DND-41 (cell line): ENCODE results near the gene MRAS.
"Not testable (repeated sequence)": the region's sequence is repeated elsewhere in the genome, so short reads cannot be mapped to it uniquely, and the experiment has no call there.

Source experiments
- ATAC-seq: fragments of 200-7000 bp; cut with Tn5 transposase; 3 replicates; pipeline ENCODE4 v1.9.1; 2021; ENCODE audit warnings: low read depth; ENCODE audit not compliant: insufficient read depth
- DNase-seq: peaks from one replicate; pipeline ENCODE4 v3.0.0-alpha.2; 2020
- H2AFZ ChIP-seq: 2 replicates; pipeline ENCODE4 v1.6.0; 2012; ENCODE audit warnings: low read depth, low read length
- H3K27ac ChIP-seq: 2 replicates; pipeline ENCODE4 v1.5.1; 2012; ENCODE audit warnings: low read length, inconsistent platforms
- H3K27me3 ChIP-seq: fragments of 200-600 bp; sonication (generic); 2 replicates; pipeline ENCODE4 v1.6.0; 2012; ENCODE audit warnings: low read length, mild to moderate bottlenecking, inconsistent platforms; ENCODE audit not compliant: insufficient read depth, poor library complexity
- H3K36me3 ChIP-seq: 2 replicates; pipeline ENCODE4 v1.5.1; 2012; ENCODE audit warnings: low read length, inconsistent platforms; ENCODE audit not compliant: insufficient read depth
- H3K4me1 ChIP-seq: 2 replicates; pipeline ENCODE4 v1.5.1; 2012; ENCODE audit warnings: mild to moderate bottlenecking, low read length; ENCODE audit not compliant: insufficient read depth
- H3K4me2 ChIP-seq: 2 replicates; pipeline ENCODE4 v1.6.0; 2012; ENCODE audit warnings: mild to moderate bottlenecking, moderate library complexity, low read length, inconsistent platforms; ENCODE audit not compliant: insufficient read depth
- H3K4me3 ChIP-seq, 2 experiments: fragments of 200-600 bp in 1 of 2; shearing (Covaris generic) in 1 of 2; 2 replicates each; pipeline ENCODE4 v1.5.1; 2012 to 2016; ENCODE audit warnings: inconsistent platforms in 2 of 2, low read length in 2 of 2, mild to moderate bottlenecking in 2 of 2, low read depth in 1 of 2, moderate library complexity in 1 of 2
- H3K79me2 ChIP-seq: 2 replicates; pipeline ENCODE4 v1.6.0; 2012; ENCODE audit warnings: low read length, inconsistent platforms; ENCODE audit not compliant: insufficient read depth
- H3K9ac ChIP-seq: 2 replicates; pipeline ENCODE4 v1.6.0; 2012; ENCODE audit warnings: low read depth, mild to moderate bottlenecking, inconsistent platforms, low read length, moderate library complexity
- H3K9me3 ChIP-seq: 2 replicates; pipeline ENCODE4 v1.5.1; 2012; ENCODE audit warnings: low read length, moderate library complexity, mild to moderate bottlenecking, inconsistent platforms; ENCODE audit not compliant: insufficient read depth, severe bottlenecking
- H4K20me1 ChIP-seq: 2 replicates; pipeline ENCODE4 v1.6.0; 2012; ENCODE audit warnings: low read length; ENCODE audit not compliant: insufficient read depth
- CTCF ChIP-seq: IDR thresholded peaks from 2 replicates; pipeline ENCODE4 v1.5.1; 2012; ENCODE audit warnings: borderline replicate concordance, low read length, moderate library complexity, mild to moderate bottlenecking; ENCODE audit not compliant: poor library complexity, severe bottlenecking; ENCODE audit errors: extremely low read depth
- EZH2 ChIP-seq: IDR thresholded peaks from 3 replicates; pipeline ENCODE4 v1.6.1; 2012; ENCODE audit warnings: borderline replicate concordance, low read depth, mild to moderate bottlenecking, moderate library complexity, low read length, inconsistent platforms; ENCODE audit not compliant: severe bottlenecking

The MRAS gene

GRCh38 chr3:138418601-138419206, 70.3 kb downstream of the MRAS start:
- ATAC-seq (no peak), DNase-seq (no peak)
- Histone ChIP-seq H3K4me3 (no peak overlapping the region), H4K20me1 (no peaks in the 10 kb centered on the region), H3K27ac (no peak overlapping the region), H3K4me1 (peaks cover 3% of the 10 kb centered on the region; the same call in 1 of the 2 replicates), H3K27me3 (peaks cover 3% of the 10 kb centered on the region), H2AFZ (no peak overlapping the region), H3K4me2 (no peak overlapping the region), H3K79me2 (no peaks in the 10 kb centered on the region), H3K9me3 (no peaks in the 10 kb centered on the region), H3K36me3 (no peaks in the 10 kb centered on the region), H3K9ac (no peak overlapping the region)
- TF ChIP-seq CTCF (no peak), EZH2 (no peak)

GRCh38 chr3:138423316-138423715, 74.9 kb downstream of the MRAS start:
- no peak for DNase-seq
- no peaks in the 10 kb centered on the region for H3K36me3 ChIP-seq
- no peaks in the 10 kb centered on the region for H3K9me3 ChIP-seq
- no peak overlapping the region for H3K4me3 ChIP-seq
- H3K27me3 ChIP-seq, result no peaks in the 10 kb centered on the region
- no peak overlapping the region for H3K27ac ChIP-seq
- H3K79me2 ChIP-seq, result no peaks in the 10 kb centered on the region
- H2AFZ ChIP-seq, result no peak overlapping the region
- H3K9ac ChIP-seq, result no peak overlapping the region
- no peak for ATAC-seq
- TF ChIP-seq EZH2, result no peak
- TF ChIP-seq CTCF, result no peak
- H3K4me1 ChIP-seq, result no peaks in the 10 kb centered on the region
- H4K20me1 ChIP-seq, result no peaks in the 10 kb centered on the region
- H3K4me2 ChIP-seq, result no peak overlapping the region

GRCh38 chr3:138424323-138424722, 75.9 kb downstream of the MRAS start:
- Histone ChIP-seq H3K79me2 (no peaks in the 10 kb centered on the region), H3K4me2 (no peak overlapping the region), H3K27me3 (no peaks in the 10 kb centered on the region), H3K27ac (no peak overlapping the region), H3K9me3 (no peaks in the 10 kb centered on the region), H3K4me3 (no peak overlapping the region), H3K36me3 (no peaks in the 10 kb centered on the region), H3K4me1 (no peaks in the 10 kb centered on the region), H2AFZ (no peak overlapping the region), H4K20me1 (no peaks in the 10 kb centered on the region), H3K9ac (no peak overlapping the region)
- TF ChIP-seq EZH2 (no peak), CTCF (no peak)
- DNase-seq, result no peak
- ATAC-seq, result no peak

GRCh38 chr3:138426211-138426610, 77.8 kb downstream of the MRAS start:
- ATAC-seq (no peak), DNase-seq (no peak)
- Histone ChIP-seq H3K79me2 (no peaks in the 10 kb centered on the region), H3K4me2 (no peak overlapping the region), H3K9ac (no peak overlapping the region), H3K27me3 (no peaks in the 10 kb centered on the region), H3K4me1 (no peaks in the 10 kb centered on the region), H3K36me3 (no peaks in the 10 kb centered on the region), H3K27ac (no peak overlapping the region), H3K4me3 (no peak overlapping the region), H2AFZ (no peak overlapping the region), H3K9me3 (no peaks in the 10 kb centered on the region), H4K20me1 (no peaks in the 10 kb centered on the region)
- TF ChIP-seq EZH2 (no peak), CTCF (peak; percentile 42)

- H3K4me1 ChIP-seq, H3K9me3 ChIP-seq, H3K4me3 ChIP-seq, H2AFZ ChIP-seq, H3K9ac ChIP-seq, H3K79me2 ChIP-seq, H3K27ac ChIP-seq, H3K36me3 ChIP-seq, H3K27me3 ChIP-seq, H3K4me2 ChIP-seq, ATAC-seq, H4K20me1 ChIP-seq, DNase-seq: not testable (repeated sequence)
Measured at GRCh38 chr3:138426754-138427153, 78.4 kb downstream of the MRAS start.
